H1 (cell line): ENCODE data around the gene COMMD7. TPM values are rescaled to one million over a fixed set of nuclear protein-coding genes. Genes with fewer than 3 reads are reported as not detected.

Experiments
- CTCF ChIA-PET: fragments of 300-600 bp; sonication (Branson Sonifier 250); formaldehyde crosslinking; loops from one replicate; lab custom pipeline; 2021; ENCODE audit not compliant: partially characterized antibody; lab: Charles Lee
- POLR2A ChIA-PET: fragments of 300-600 bp; sonication (Branson Sonifier 250); formaldehyde crosslinking; loops from one replicate; lab custom pipeline; 2021; ENCODE audit warnings: inconsistent platforms; ENCODE audit not compliant: partially characterized antibody; lab: Charles Lee
- DNase-seq, 2 experiments: peaks; one replicate each; pipeline versions ENCODE4 v3.0.0 to v3.0.0-alpha.2; 2010 to 2022; ENCODE audit warnings: low spot score in 2 of 2, low read depth in 1 of 2, mixed read lengths in 1 of 2
- FAIRE-seq: peaks from 2 replicates; lab custom pipeline; 2011; peaks lifted over from hg19 to GRCh38; lab: Jason Lieb, UNC
- H2AFZ ChIP-seq: 2 replicates; pipeline ENCODE4 v1.8.1; 2012; ENCODE audit warnings: low read length, inconsistent platforms
- H2AK5ac ChIP-seq: 2 replicates; pipeline ENCODE4 v1.6.1; 2013; ENCODE audit warnings: low read depth, low read length
- H2BK120ac ChIP-seq: replicated peaks from 2 replicates; pipeline ENCODE3; 2013; ENCODE audit warnings: low read depth, low read length, inconsistent platforms
- H2BK12ac ChIP-seq: 2 replicates; pipeline ENCODE4 v1.6.1; 2013; ENCODE audit warnings: low read depth, low read length
- H2BK15ac ChIP-seq: 2 replicates; pipeline ENCODE4 v1.6.1; 2013; ENCODE audit warnings: low read length
- H2BK20ac ChIP-seq: 2 replicates; pipeline ENCODE4 v1.6.1; 2013; ENCODE audit warnings: low read length
- H2BK5ac ChIP-seq: 2 replicates; pipeline ENCODE4 v1.6.1; 2013; ENCODE audit warnings: low read depth, low read length
- H3K14ac ChIP-seq: 2 replicates; pipeline ENCODE4 v1.6.1; 2013; ENCODE audit warnings: inconsistent platforms; ENCODE audit not compliant: insufficient read length
- H3K18ac ChIP-seq: 2 replicates; pipeline ENCODE4 v1.6.1; 2013; ENCODE audit warnings: low read length; ENCODE audit errors: extremely low read depth
- H3K23ac ChIP-seq: 2 replicates; pipeline ENCODE4 v1.6.1; 2013; ENCODE audit warnings: inconsistent platforms; ENCODE audit not compliant: insufficient read length
- H3K23me2 ChIP-seq: 2 replicates; pipeline ENCODE4 v1.6.1; 2013; ENCODE audit warnings: low read depth, low read length
- H3K27ac ChIP-seq: 2 replicates; pipeline ENCODE4 v1.6.1; 2011; ENCODE audit warnings: low read depth, low read length, inconsistent platforms
- H3K27me3 ChIP-seq, 4 experiments: replicated peaks in 1 of 4; 1 replicate in 1 of 4; 2 replicates in 3 of 4; pipeline versions ENCODE4 v1.6.1 to v1.8.1; 2011 to 2013; ENCODE audit warnings: low read length in 3 of 4, mild to moderate bottlenecking in 3 of 4, inconsistent platforms in 2 of 4, mixed read lengths in 2 of 4, moderate library complexity in 1 of 4; ENCODE audit not compliant: control insufficient read depth in 3 of 4, insufficient read depth in 3 of 4; ENCODE audit errors: extremely low read depth in 1 of 4
- H3K36me3 ChIP-seq, 4 experiments: 2 replicates each; pipeline versions ENCODE4 v1.6.1 to v1.8.1; 2011 to 2013; ENCODE audit warnings: mild to moderate bottlenecking in 4 of 4, low read length in 3 of 4, moderate library complexity in 2 of 4, control low read depth in 1 of 4, inconsistent platforms in 1 of 4; ENCODE audit not compliant: insufficient read depth in 4 of 4, control insufficient read depth in 2 of 4
- H3K4ac ChIP-seq: replicated peaks from 2 replicates; pipeline ENCODE3; 2013; ENCODE audit warnings: low read length, low read depth, mixed read lengths, inconsistent platforms; ENCODE audit not compliant: insufficient read length
- H3K4me1 ChIP-seq, 4 experiments: replicated peaks in 1 of 4; 1 replicate in 1 of 4; 2 replicates in 3 of 4; pipeline versions ENCODE4 v1.6.1 to v1.8.1; 2011 to 2013; ENCODE audit warnings: low read length in 3 of 4, inconsistent platforms in 2 of 4, mixed read lengths in 1 of 4; ENCODE audit not compliant: insufficient read depth in 4 of 4, control insufficient read depth in 3 of 4
- H3K4me2 ChIP-seq, 2 experiments: 2 replicates each; pipeline versions ENCODE4 v1.6.1 to v1.8.1; 2011 to 2013; ENCODE audit warnings: low read depth in 2 of 2, low read length in 2 of 2, control low read depth in 1 of 2, inconsistent platforms in 1 of 2, mild to moderate bottlenecking in 1 of 2; ENCODE audit not compliant: insufficient read depth in 1 of 2
- H3K4me3 ChIP-seq, 4 experiments: fragments of 200-600, 300-600 bp in 1 of 4; sonication (generic), shearing (Covaris generic), sonication (Bioruptor Twin) in 1 of 4; 2 replicates each; pipeline versions ENCODE4 v1.5.1 to v1.8.1; 2011 to 2016; ENCODE audit warnings: low read length in 4 of 4, low read depth in 3 of 4, control low read depth in 2 of 4, inconsistent platforms in 2 of 4, mild to moderate bottlenecking in 2 of 4, mixed read lengths in 1 of 4, moderate library complexity in 1 of 4; ENCODE audit not compliant: insufficient read depth in 2 of 4; ENCODE audit errors: extremely low read depth in 1 of 4
- H3K56ac ChIP-seq: replicated peaks from 2 replicates; pipeline ENCODE3; 2013; ENCODE audit warnings: low read depth, mild to moderate bottlenecking, mixed read lengths, low read length, inconsistent platforms; ENCODE audit not compliant: insufficient read length
- H3K79me1 ChIP-seq: 2 replicates; pipeline ENCODE4 v1.6.1; 2013; ENCODE audit warnings: low read depth, low read length, control low read depth
- H3K79me2 ChIP-seq, 2 experiments: 2 replicates each; pipeline versions ENCODE4 v1.6.1 to v1.8.1; 2012 to 2013; ENCODE audit warnings: low read length in 2 of 2, mild to moderate bottlenecking in 2 of 2, inconsistent platforms in 1 of 2; ENCODE audit not compliant: insufficient read depth in 2 of 2, control insufficient read depth in 1 of 2
- H3K9ac ChIP-seq, 4 experiments: replicated peaks in 1 of 4; 1 replicate in 1 of 4; 2 replicates in 3 of 4; pipeline versions ENCODE4 v1.6.1 to v1.8.1; 2011 to 2013; ENCODE audit warnings: low read depth in 3 of 4, low read length in 3 of 4, control low read depth in 2 of 4, mild to moderate bottlenecking in 2 of 4, moderate library complexity in 2 of 4, inconsistent platforms in 1 of 4; ENCODE audit errors: extremely low read depth in 1 of 4
- H3K9me3 ChIP-seq, 2 experiments: 2 replicates each; pipeline versions ENCODE4 v1.6.1 to v1.8.1; 2012 to 2013; ENCODE audit warnings: mild to moderate bottlenecking in 2 of 2, moderate library complexity in 2 of 2, control low read depth in 1 of 2, inconsistent platforms in 1 of 2, low read depth in 1 of 2, low read length in 1 of 2, mixed read lengths in 1 of 2; ENCODE audit not compliant: insufficient read depth in 2 of 2
- H4K20me1 ChIP-seq, 2 experiments: replicated peaks in 1 of 2; 2 replicates each; pipeline versions ENCODE3 to v1.8.1; 2011 to 2013; ENCODE audit warnings: inconsistent platforms in 2 of 2, low read length in 2 of 2, mild to moderate bottlenecking in 1 of 2; ENCODE audit not compliant: insufficient read depth in 2 of 2, control insufficient read depth in 1 of 2
- H4K5ac ChIP-seq: 2 replicates; pipeline ENCODE4 v1.6.1; 2013; ENCODE audit warnings: low read length, low read depth, mixed read lengths, inconsistent platforms; ENCODE audit not compliant: insufficient read length
- H4K8ac ChIP-seq: 2 replicates; pipeline ENCODE4 v1.8.0; 2013; ENCODE audit warnings: mild to moderate bottlenecking, moderate library complexity, low read length, inconsistent platforms; ENCODE audit not compliant: insufficient read depth; ENCODE audit errors: extremely low read depth
- H4K91ac ChIP-seq: replicated peaks from 2 replicates; pipeline ENCODE3; 2013; ENCODE audit warnings: low read length, mixed read lengths, inconsistent platforms; ENCODE audit not compliant: insufficient read length
- CTBP2 ChIP-seq: IDR thresholded peaks from 2 replicates; pipeline ENCODE4 v1.7.0; 2011; ENCODE audit warnings: borderline replicate concordance, mild to moderate bottlenecking, moderate library complexity, mixed read lengths, low read length; ENCODE audit not compliant: insufficient read depth, insufficient read length
- EP300 ChIP-seq, 2 experiments: IDR thresholded peaks; 1 replicate in 1 of 2; 2 replicates in 1 of 2; pipeline ENCODE4 v1.6.1; 2011 to 2012; ENCODE audit warnings: low read depth in 2 of 2, low read length in 2 of 2, mild to moderate bottlenecking in 2 of 2, borderline replicate concordance in 1 of 2, inconsistent platforms in 1 of 2, moderate library complexity in 1 of 2
- EZH2 ChIP-seq: fragments of 200-600 bp; sonication (generic); IDR thresholded peaks from 2 replicates; pipeline ENCODE4 v1.7.1; 2012; ENCODE audit warnings: low read depth, mild to moderate bottlenecking, moderate library complexity, low read length, inconsistent platforms; ENCODE audit not compliant: severe bottlenecking
- GTF2F1 ChIP-seq: IDR thresholded peaks from 2 replicates; pipeline ENCODE4 v1.6.1; 2012; ENCODE audit warnings: low read depth, low read length, improper control_type of control experiment, borderline replicate concordance
- PHF8 ChIP-seq: fragments of 200-600 bp; sonication (generic); conservative IDR thresholded peaks from 2 replicates; pipeline ENCODE4 v1.7.1; 2012; ENCODE audit warnings: low read depth, mild to moderate bottlenecking, inconsistent platforms, low read length, moderate library complexity
- POLR2AphosphoS5 ChIP-seq: IDR thresholded peaks from 2 replicates; pipeline ENCODE4 v1.6.1; 2011; ENCODE audit warnings: low read depth, low read length
- SIN3A ChIP-seq, 2 experiments: IDR thresholded peaks in 1 of 2; conservative IDR thresholded peaks in 1 of 2; 2 replicates each; pipeline ENCODE4 v1.6.1; 2011 to 2012; ENCODE audit warnings: low read length in 2 of 2, improper control_type of control experiment in 1 of 2, low read depth in 1 of 2, mild to moderate bottlenecking in 1 of 2
- ZNF274 ChIP-seq: IDR thresholded peaks from 2 replicates; pipeline ENCODE4 v1.7.0; 2012; ENCODE audit warnings: low read length, borderline replicate concordance; ENCODE audit errors: extremely low read depth
- WGBS, 2 experiments: shearing (Covaris generic) in 1 of 2; methylation state at CpG; one replicate each; pipeline versions ENCODE4 v1.1.6 to v1.1.7; 2013 to 2015; ENCODE audit warnings: low lambda C conversion rate in 2 of 2, mixed read lengths in 2 of 2, inconsistent platforms in 1 of 2, low coverage in 1 of 2, missing lambda C conversion rate in 1 of 2; ENCODE audit not compliant: insufficient replicate concordance in 2 of 2, insufficient coverage in 1 of 2, insufficient read length in 1 of 2; ENCODE audit errors: extremely low coverage in 1 of 2, missing lambda C conversion rate in 1 of 2; 5-methylcytosine and 5-hydroxymethylcytosine counted together
- polyA plus RNA-seq, 7 experiments: library from polyadenylated mRNA; depleted of rRNA in 3 of 7; stranded (reverse) in 5 of 7; unstranded in 2 of 7; fragments of >200 nt in 5 of 7; fragments of 200-250 nt in 2 of 7; gene quantifications; 1 replicate in 5 of 7; 2 replicates in 1 of 7; 4 replicates in 1 of 7; pipeline versions ENCODE4 v1.2.1 to v1.2.3, GENCODE V29; 2011 to 2013; ENCODE audit warnings: missing spikeins in 2 of 7, mixed read lengths in 2 of 7
- total RNA-seq: library from RNA; stranded (reverse); fragmentation: NEBNext Ultra II Directional; extraction: Animal tissue kit (Norgen Biotek cat#: 25700); gene quantifications from 2 replicates; pipeline ENCODE4 v1.2.1, GENCODE V29; 2021
- TF ChIP-seq, protein P1 (sequence below): IDR thresholded peaks from 2 replicates; pipeline ENCODE4 v1.6.1; 2012; ENCODE audit warnings: inconsistent platforms

The COMMD7 gene
- total and polyA plus RNA-seq, 2 of the 8 experiments (the other 6 are each of a cell fraction or from before 2014, with no cell fraction given): 39.4 to 48.9 TPM

DNA sequence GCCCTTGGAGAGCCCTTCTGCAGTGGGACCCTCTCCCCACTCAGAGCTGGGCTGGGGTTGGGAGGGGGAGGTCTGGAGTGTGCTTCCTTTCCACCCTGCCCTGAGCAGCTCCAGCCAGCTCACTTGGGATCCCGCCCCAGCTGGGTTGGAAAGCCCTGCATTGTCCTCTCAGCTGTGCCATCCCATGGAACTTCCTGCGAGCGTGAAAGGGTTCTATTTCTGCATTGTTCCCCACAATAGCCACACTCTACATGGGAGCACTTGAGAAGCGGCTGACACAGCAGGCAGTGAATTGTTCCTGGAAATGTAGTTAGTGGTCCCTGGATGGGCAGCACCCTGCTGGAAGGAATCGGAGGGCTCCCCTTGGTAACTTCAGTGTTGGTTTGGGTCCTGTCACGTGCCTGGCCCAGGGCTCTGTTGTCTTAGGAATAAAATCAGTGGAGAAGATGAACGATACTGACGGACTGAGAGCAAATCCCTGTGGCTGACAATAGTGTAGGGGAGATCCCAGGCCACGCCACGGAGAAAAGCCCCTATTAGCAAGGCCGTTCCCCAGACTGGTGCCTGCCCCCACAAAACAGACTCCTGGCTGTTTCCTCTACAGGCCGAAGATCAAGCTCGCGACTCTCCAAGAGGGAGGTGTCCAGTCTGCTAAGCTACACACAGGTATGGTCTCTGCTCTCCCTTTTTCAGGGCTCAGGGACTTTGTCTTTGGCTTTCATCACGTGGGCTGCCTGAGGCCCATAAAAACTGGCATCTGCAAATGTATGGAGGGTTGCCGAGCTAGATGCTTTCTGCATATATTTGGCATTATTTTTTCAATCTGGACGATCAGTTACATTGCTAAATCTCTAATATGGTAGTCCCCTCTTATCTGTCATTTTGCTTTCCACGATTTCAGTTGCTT, 37.7 kb upstream of the COMMD7 start:
- no peak overlapping the region for H2AK5ac ChIP-seq
- H3K23me2 ChIP-seq: no peaks in the 10 kb centered on the region
- POLR2A ChIA-PET: interaction anchor here (0.7 to 9.3 kb wide), 9 partner anchors 13 to 107 kb away, joined by 3 to 209 read pairs (median 3); partner anchors contain the start of genes C20orf203 and DNMT3B
- no peak overlapping the region for H3K56ac ChIP-seq
- no peak overlapping the region for H2BK15ac ChIP-seq
- CTCF ChIA-PET: interaction anchor here (1.0 to 9.4 kb wide), 6 partner anchors 10 to 104 kb away, joined by 3 to 221 read pairs (median 74); partner anchors contain the start of genes C20orf203 and COMMD7
- DNase-seq: no peak
- FAIRE-seq: no peak
- H4K91ac ChIP-seq: no peak overlapping the region
- H2BK12ac ChIP-seq: peak overlapping the region; percentile 35; the same call in 1 of the 2 replicates
- peak overlapping the region in 1 of 4 experiments; percentile 10; a peak in 1 of 8 replicates for H3K4me3 ChIP-seq
- no peak overlapping the region for H3K14ac ChIP-seq
- H3K79me2 ChIP-seq: peaks cover 19 to 93% of the 10 kb centered on the region in 2 experiments
- no peaks in the 10 kb centered on the region for H3K27me3 ChIP-seq
- no peaks in the 10 kb centered on the region for H3K9me3 ChIP-seq
- H3K36me3 ChIP-seq: peaks cover 48 to 93% (median 61%) of the 10 kb centered on the region in 4 experiments
- no peak overlapping the region for H2AFZ ChIP-seq
- no peak overlapping the region for H4K5ac ChIP-seq
- H3K4ac ChIP-seq: no peak overlapping the region
- H3K9ac ChIP-seq: no peak overlapping the region
- no peak overlapping the region for H4K8ac ChIP-seq
- peaks cover 59 to 63% of the 10 kb centered on the region in 2 experiments for H4K20me1 ChIP-seq
- peaks cover 17 to 39% (median 24%) of the 10 kb centered on the region in 4 experiments for H3K4me1 ChIP-seq
- H2BK5ac ChIP-seq: peak overlapping the region; percentile 57
- peak overlapping the region; percentile 73 for H3K27ac ChIP-seq
- WGBS, 2 experiments: 85% methylated on average over 18 of the region's 18 CpGs; no CpG with 5 or more reads in 1 of the 2 experiments
- H2BK20ac ChIP-seq: no peak overlapping the region
- peak overlapping the region; percentile 40 for H3K18ac ChIP-seq
- no peak overlapping the region for H3K23ac ChIP-seq
- H3K79me1 ChIP-seq: peaks cover 6% of the 10 kb centered on the region
- H3K4me2 ChIP-seq: peak overlapping the region in 1 of 2 experiments; percentile 7; a peak in 1 of 4 replicates
- no peak overlapping the region for H2BK120ac ChIP-seq
- no peak for TF ChIP-seq PHF8
- TF ChIP-seq CTBP2: no peak
- no peak for TF ChIP-seq POLR2AphosphoS5
- TF ChIP-seq EP300 (IDR thresholded peaks at IDR 0.05; ENCODE audit: borderline replicate concordance in 1 of 2, low read depth in 2 of 2, low read length in 2 of 2): peak in 1 of 2 experiments; percentile 72; a peak in 1 of 3 replicates
- TF ChIP-seq, protein P1, sequence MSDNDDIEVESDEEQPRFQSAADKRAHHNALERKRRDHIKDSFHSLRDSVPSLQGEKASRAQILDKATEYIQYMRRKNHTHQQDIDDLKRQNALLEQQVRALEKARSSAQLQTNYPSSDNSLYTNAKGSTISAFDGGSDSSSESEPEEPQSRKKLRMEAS: no peak
- no peak for TF ChIP-seq ZNF274
- TF ChIP-seq EZH2: no peak
- no peak for TF ChIP-seq GTF2F1
- TF ChIP-seq SIN3A (conservative IDR thresholded peaks at IDR 0.05 in 1 of 2, IDR thresholded peaks at IDR 0.05 in 1 of 2; ENCODE audit: low read depth in 1 of 2, low read length in 2 of 2): 0 out of 4 replicates have a peak, but pooled peaks have one; percentile 44 to 54
